Loucy (cell line): ENCODE results near the gene EDC3.

ENCODE experiments used
- H2AFZ ChIP-seq: fragments of 200-600 bp; sonication (generic); 2 replicates; pipeline ENCODE4 v1.6.0; 2016; ENCODE audit warnings: antibody characterized with exemption, mild to moderate bottlenecking, low read length, moderate library complexity
- H3F3A ChIP-seq: fragments of 200-600 bp; 2 replicates; pipeline ENCODE4 v1.6.0; 2016; ENCODE audit warnings: antibody characterized with exemption, low read depth, mild to moderate bottlenecking
- H3K27me3 ChIP-seq: fragments of 200-600 bp; sonication (generic); 2 replicates; pipeline ENCODE4 v1.6.1; 2014; ENCODE audit warnings: low read length, mild to moderate bottlenecking; ENCODE audit not compliant: insufficient read depth, poor library complexity, severe bottlenecking
- H3K36me3 ChIP-seq: fragments of 200-600 bp; sonication (generic); 2 replicates; pipeline ENCODE4 v1.6.1; 2016; ENCODE audit warnings: low read length; ENCODE audit not compliant: insufficient read depth
- H3K4me1 ChIP-seq: fragments of 200-600 bp; sonication (generic); 2 replicates; pipeline ENCODE4 v1.5.1; 2014; ENCODE audit warnings: low read length, mild to moderate bottlenecking; ENCODE audit not compliant: insufficient read depth, poor library complexity, severe bottlenecking
- H3K4me2 ChIP-seq: fragments of 200-600 bp; sonication (generic); 2 replicates; pipeline ENCODE4 v1.6.0; 2014; ENCODE audit warnings: antibody characterized with exemption, low read length, low read depth, mild to moderate bottlenecking; ENCODE audit not compliant: poor library complexity, severe bottlenecking
- H3K4me3 ChIP-seq: fragments of 200-600 bp; sonication (generic); 2 replicates; pipeline ENCODE4 v1.5.1; 2014; ENCODE audit warnings: low read length, mild to moderate bottlenecking, mixed read lengths; ENCODE audit not compliant: poor library complexity, severe bottlenecking
- H3K79me2 ChIP-seq: fragments of 200-600 bp; sonication (generic); 2 replicates; pipeline ENCODE4 v1.6.1; 2014; ENCODE audit warnings: low read length; ENCODE audit not compliant: insufficient read depth
- H3K9ac ChIP-seq: fragments of 200-600 bp; sonication (generic); 2 replicates; pipeline ENCODE4 v1.6.0; 2014; ENCODE audit warnings: mild to moderate bottlenecking, low read depth, low read length, moderate library complexity; ENCODE audit not compliant: poor library complexity, severe bottlenecking
- H3K9me2 ChIP-seq: fragments of 200-600 bp; sonication (generic); replicated peaks from 2 replicates; pipeline ENCODE4 v1.6.1; 2016; ENCODE audit warnings: low read depth, low read length, mixed read lengths
- H3K9me3 ChIP-seq: fragments of 200-600 bp; sonication (generic); 2 replicates; pipeline ENCODE4 v1.6.1; 2014; ENCODE audit warnings: mild to moderate bottlenecking, antibody characterized with exemption, low read length, low read depth; ENCODE audit not compliant: insufficient read depth
- H4K20me1 ChIP-seq: fragments of 200-600 bp; sonication (generic); 2 replicates; pipeline ENCODE4 v1.6.0; 2014; ENCODE audit warnings: antibody characterized with exemption, low read length, mild to moderate bottlenecking; ENCODE audit not compliant: insufficient read depth, poor library complexity, severe bottlenecking
- EZH2phosphoT487 ChIP-seq: fragments of 200-600 bp; IDR thresholded peaks from 2 replicates; pipeline ENCODE4 v1.6.1; 2018; ENCODE audit warnings: antibody characterized with exemption, mild to moderate bottlenecking, moderate library complexity, borderline replicate concordance
- TF ChIP-seq, protein P1 (sequence below): fragments of 200-600 bp; sonication (generic); conservative IDR thresholded peaks from 2 replicates; pipeline ENCODE4 v1.5.1; 2014; ENCODE audit warnings: mild to moderate bottlenecking, antibody characterized with exemption, low read length

EDC3 gene

DNA sequence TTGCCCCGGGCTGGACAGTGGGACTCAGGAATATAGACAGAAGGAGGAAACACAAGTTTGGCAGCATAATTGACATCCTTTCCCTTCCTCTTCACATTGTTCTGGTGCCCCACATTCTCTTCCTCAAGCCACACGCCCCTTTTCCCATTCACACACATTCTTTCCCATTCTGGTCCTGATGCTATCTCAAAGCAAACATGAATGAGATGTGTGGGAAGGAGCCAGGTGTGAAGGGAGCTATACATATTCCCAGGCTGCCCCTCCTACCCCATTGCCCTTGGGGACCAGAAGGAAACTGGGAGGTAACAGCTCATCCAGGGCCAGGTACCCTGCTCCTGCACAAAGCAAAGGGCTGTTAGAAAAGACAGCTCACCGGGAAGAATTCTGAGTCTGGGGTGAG lies 103.6 kb downstream of the EDC3 start:
- H3K4me1 ChIP-seq, result no peaks in the 10 kb centered on the region
- H3K36me3 ChIP-seq, result peaks cover 36% of the 10 kb centered on the region; the same call in 1 of the 2 replicates
- no peak overlapping the region for H2AFZ ChIP-seq
- no peak overlapping the region for H3K4me3 ChIP-seq
- H3K9ac ChIP-seq, result no peak overlapping the region
- H3K79me2 ChIP-seq, result no peaks in the 10 kb centered on the region
- no peaks in the 10 kb centered on the region for H3K27me3 ChIP-seq
- no peaks in the 10 kb centered on the region for H3K9me3 ChIP-seq
- no peak for TF ChIP-seq EZH2phosphoT487
- TF ChIP-seq, protein P1, sequence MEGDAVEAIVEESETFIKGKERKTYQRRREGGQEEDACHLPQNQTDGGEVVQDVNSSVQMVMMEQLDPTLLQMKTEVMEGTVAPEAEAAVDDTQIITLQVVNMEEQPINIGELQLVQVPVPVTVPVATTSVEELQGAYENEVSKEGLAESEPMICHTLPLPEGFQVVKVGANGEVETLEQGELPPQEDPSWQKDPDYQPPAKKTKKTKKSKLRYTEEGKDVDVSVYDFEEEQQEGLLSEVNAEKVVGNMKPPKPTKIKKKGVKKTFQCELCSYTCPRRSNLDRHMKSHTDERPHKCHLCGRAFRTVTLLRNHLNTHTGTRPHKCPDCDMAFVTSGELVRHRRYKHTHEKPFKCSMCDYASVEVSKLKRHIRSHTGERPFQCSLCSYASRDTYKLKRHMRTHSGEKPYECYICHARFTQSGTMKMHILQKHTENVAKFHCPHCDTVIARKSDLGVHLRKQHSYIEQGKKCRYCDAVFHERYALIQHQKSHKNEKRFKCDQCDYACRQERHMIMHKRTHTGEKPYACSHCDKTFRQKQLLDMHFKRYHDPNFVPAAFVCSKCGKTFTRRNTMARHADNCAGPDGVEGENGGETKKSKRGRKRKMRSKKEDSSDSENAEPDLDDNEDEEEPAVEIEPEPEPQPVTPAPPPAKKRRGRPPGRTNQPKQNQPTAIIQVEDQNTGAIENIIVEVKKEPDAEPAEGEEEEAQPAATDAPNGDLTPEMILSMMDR, result no peak
- no peaks in the 10 kb centered on the region for H4K20me1 ChIP-seq
- no peaks in the 10 kb centered on the region for H3F3A ChIP-seq
- H3K4me2 ChIP-seq, result no peak overlapping the region
- H3K9me2 ChIP-seq, result no peaks in the 10 kb centered on the region

DNA sequence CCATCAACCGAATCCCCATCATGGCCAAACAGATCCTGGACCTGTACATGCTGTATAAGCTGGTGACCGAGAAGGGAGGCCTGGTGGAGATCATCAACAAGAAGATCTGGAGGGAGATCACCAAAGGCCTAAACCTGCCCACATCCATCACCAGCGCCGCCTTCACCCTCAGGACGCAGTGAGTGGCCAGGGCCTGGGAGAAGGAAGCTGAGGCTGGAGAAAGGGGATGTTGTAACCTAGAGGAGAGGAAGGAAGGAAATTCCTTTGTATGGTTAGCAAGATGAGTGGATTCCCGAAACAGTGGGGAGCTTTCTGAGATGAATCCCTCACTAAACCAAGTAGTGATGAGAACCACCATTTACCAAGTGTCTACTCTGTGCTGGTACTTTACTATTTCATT lies 106.0 kb downstream of the EDC3 start:
- Histone ChIP-seq H3K9me3 (no peaks in the 10 kb centered on the region), H3K4me1 (no peaks in the 10 kb centered on the region), H3K27me3 (no peaks in the 10 kb centered on the region), H3K9me2 (no peaks in the 10 kb centered on the region), H3F3A (no peaks in the 10 kb centered on the region), H3K9ac (no peak overlapping the region), H2AFZ (no peak overlapping the region), H3K4me3 (no peak overlapping the region), H3K4me2 (no peak overlapping the region), H3K36me3 (peaks cover 44% of the 10 kb centered on the region; the same call in 1 of the 2 replicates), H4K20me1 (no peaks in the 10 kb centered on the region), H3K79me2 (no peaks in the 10 kb centered on the region)
- TF ChIP-seq EZH2phosphoT487, result no peak
- TF ChIP-seq, protein P1, result no peak

- H3K4me2 ChIP-seq, result no peak overlapping the region
- H3K9me2 ChIP-seq, result no peaks in the 10 kb centered on the region
- H3K9me3 ChIP-seq, result no peaks in the 10 kb centered on the region
- no peak overlapping the region for H3K9ac ChIP-seq
- no peaks in the 10 kb centered on the region for H3K79me2 ChIP-seq
- H4K20me1 ChIP-seq, result no peaks in the 10 kb centered on the region
- TF ChIP-seq, protein P1, result no peak
- no peak for TF ChIP-seq EZH2phosphoT487
- H3F3A ChIP-seq, result no peaks in the 10 kb centered on the region
- H3K36me3 ChIP-seq, result peaks cover 18% of the 10 kb centered on the region; the same call in 1 of the 2 replicates
- H3K4me3 ChIP-seq, result no peak overlapping the region
- no peaks in the 10 kb centered on the region for H3K27me3 ChIP-seq
- no peak overlapping the region for H2AFZ ChIP-seq
- H3K4me1 ChIP-seq, result peaks cover 6% of the 10 kb centered on the region
Measured at GRCh38 chr15:74585857-74586256, 110.0 kb downstream of the EDC3 start.
